Endothelial cell of umbilical vein (primary cell): ENCODE results near the gene RASGRF2.

Source experiments
- MAX ChIP-seq: IDR thresholded peaks from 2 replicates; pipeline ENCODE4 v1.6.1; 2011; ENCODE audit not compliant: insufficient read depth, insufficient read length
- POLR2A ChIP-seq: IDR thresholded peaks from 2 replicates; pipeline ENCODE4 v1.6.1; 2012; ENCODE audit warnings: low read depth, mild to moderate bottlenecking, control low read depth, low read length
- POLR2AphosphoS5 ChIP-seq: IDR thresholded peaks from 2 replicates; pipeline ENCODE4 v1.6.1; 2012; ENCODE audit warnings: low read depth, mild to moderate bottlenecking, control low read depth, low read length, moderate library complexity; ENCODE audit not compliant: insufficient read depth
- TF ChIP-seq, protein P1 (sequence below), 2 donors: IDR thresholded peaks; 1 replicate in 1 of 2; 2 replicates in 1 of 2; pipeline ENCODE4 v1.5.1; 2011; ENCODE audit warnings: low read length in 2 of 2, mild to moderate bottlenecking in 2 of 2, moderate library complexity in 2 of 2, control low read depth in 1 of 2, inconsistent platforms in 1 of 2, low read depth in 1 of 2; ENCODE audit not compliant: insufficient read depth in 1 of 2; ENCODE audit errors: extremely low read depth in 1 of 2

GRCh38 chr5:81166430-81166829 lies 206.3 kb downstream of the RASGRF2 start:
- TF ChIP-seq, protein P1, sequence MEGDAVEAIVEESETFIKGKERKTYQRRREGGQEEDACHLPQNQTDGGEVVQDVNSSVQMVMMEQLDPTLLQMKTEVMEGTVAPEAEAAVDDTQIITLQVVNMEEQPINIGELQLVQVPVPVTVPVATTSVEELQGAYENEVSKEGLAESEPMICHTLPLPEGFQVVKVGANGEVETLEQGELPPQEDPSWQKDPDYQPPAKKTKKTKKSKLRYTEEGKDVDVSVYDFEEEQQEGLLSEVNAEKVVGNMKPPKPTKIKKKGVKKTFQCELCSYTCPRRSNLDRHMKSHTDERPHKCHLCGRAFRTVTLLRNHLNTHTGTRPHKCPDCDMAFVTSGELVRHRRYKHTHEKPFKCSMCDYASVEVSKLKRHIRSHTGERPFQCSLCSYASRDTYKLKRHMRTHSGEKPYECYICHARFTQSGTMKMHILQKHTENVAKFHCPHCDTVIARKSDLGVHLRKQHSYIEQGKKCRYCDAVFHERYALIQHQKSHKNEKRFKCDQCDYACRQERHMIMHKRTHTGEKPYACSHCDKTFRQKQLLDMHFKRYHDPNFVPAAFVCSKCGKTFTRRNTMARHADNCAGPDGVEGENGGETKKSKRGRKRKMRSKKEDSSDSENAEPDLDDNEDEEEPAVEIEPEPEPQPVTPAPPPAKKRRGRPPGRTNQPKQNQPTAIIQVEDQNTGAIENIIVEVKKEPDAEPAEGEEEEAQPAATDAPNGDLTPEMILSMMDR (IDR thresholded peaks at IDR 0.05; ENCODE audit: extremely low read depth in 1 of 2, insufficient read depth in 1 of 2, low read depth in 1 of 2, low read length in 2 of 2) = no peak
- no peak for TF ChIP-seq MAX
- no peak for TF ChIP-seq POLR2A
- no peak for TF ChIP-seq POLR2AphosphoS5
